ENCODE measurements around the gene ADAMTS17. TPM values are rescaled to one million over a fixed set of nuclear protein-coding genes. Genes with fewer than 3 reads are reported as not detected.

The ADAMTS17 gene
- total RNA-seq, 1 experiment from 2014 or later = 1.6 TPM

DNA sequence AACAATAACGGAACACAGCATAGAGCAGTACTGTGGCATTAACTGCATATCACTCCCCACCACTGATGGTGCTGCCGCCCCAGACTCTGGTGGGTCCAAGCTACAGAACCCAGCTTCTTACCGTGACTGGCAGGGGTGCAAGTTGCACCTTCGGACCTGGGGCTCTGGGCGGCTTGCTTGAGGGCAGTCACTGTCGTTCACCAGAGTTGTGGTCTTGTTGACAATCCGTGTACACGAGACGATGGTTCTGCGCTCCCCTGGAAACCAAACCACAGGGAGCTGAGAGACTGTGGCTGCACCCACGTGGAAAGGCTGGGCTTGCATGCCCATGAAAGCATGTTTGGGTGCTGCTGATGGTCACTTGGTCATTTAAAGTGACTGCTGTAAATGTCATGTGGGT lies 293.0 kb downstream of the ADAMTS17 start:
- Histone ChIP-seq H3K27ac (ENCODE audit: low read length) (no peak overlapping the region), H3K9me3 (ENCODE audit: control insufficient read depth, insufficient read depth, low read depth, low read length) (no peaks in the 10 kb centered on the region), H3K36me3 (ENCODE audit: control insufficient read depth, insufficient read depth, low read length) (no peaks in the 10 kb centered on the region), H3K4me3 (ENCODE audit: low read depth in 2 of 2, low read length in 2 of 2) (no peak overlapping the region), H3K27me3 (ENCODE audit: control insufficient read depth, insufficient read depth, low read length) (no peaks in the 10 kb centered on the region; the same call in 1 of the 2 replicates), H3K4me1 (ENCODE audit: control insufficient read depth, insufficient read depth, low read length) (peaks cover 4% of the 10 kb centered on the region; the same call in 1 of the 2 replicates)
- in situ Hi-C loops (cut with HindIII; ENCODE audit: low pct_unique_long_range_greater_than_20kb, low sequenced_read_pairs) (no loop called here), intact Hi-C loops (cut with micrococcal nuclease; ENCODE audit: unreplicated experiment) (no loop called here)
- POLR2A ChIA-PET = no interaction called here
- ATAC-seq = no peak
- TF ChIP-seq, protein P1, sequence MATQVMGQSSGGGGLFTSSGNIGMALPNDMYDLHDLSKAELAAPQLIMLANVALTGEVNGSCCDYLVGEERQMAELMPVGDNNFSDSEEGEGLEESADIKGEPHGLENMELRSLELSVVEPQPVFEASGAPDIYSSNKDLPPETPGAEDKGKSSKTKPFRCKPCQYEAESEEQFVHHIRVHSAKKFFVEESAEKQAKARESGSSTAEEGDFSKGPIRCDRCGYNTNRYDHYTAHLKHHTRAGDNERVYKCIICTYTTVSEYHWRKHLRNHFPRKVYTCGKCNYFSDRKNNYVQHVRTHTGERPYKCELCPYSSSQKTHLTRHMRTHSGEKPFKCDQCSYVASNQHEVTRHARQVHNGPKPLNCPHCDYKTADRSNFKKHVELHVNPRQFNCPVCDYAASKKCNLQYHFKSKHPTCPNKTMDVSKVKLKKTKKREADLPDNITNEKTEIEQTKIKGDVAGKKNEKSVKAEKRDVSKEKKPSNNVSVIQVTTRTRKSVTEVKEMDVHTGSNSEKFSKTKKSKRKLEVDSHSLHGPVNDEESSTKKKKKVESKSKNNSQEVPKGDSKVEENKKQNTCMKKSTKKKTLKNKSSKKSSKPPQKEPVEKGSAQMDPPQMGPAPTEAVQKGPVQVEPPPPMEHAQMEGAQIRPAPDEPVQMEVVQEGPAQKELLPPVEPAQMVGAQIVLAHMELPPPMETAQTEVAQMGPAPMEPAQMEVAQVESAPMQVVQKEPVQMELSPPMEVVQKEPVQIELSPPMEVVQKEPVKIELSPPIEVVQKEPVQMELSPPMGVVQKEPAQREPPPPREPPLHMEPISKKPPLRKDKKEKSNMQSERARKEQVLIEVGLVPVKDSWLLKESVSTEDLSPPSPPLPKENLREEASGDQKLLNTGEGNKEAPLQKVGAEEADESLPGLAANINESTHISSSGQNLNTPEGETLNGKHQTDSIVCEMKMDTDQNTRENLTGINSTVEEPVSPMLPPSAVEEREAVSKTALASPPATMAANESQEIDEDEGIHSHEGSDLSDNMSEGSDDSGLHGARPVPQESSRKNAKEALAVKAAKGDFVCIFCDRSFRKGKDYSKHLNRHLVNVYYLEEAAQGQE (IDR thresholded peaks at IDR 0.05; ENCODE audit: insufficient read depth in 1 of 2, low read depth in 2 of 2, low read length in 1 of 2) = no peak
- no peak for TF ChIP-seq SIN3A (IDR thresholded peaks at IDR 0.05; ENCODE audit: borderline replicate concordance, insufficient read depth, low read depth, low read length)
- BruUV-seq (replicated peaks) = no TSS peak
- CTCF ChIA-PET = no interaction called here
- no peak for DNase-seq (ENCODE audit: low read depth, low spot score)

DNA sequence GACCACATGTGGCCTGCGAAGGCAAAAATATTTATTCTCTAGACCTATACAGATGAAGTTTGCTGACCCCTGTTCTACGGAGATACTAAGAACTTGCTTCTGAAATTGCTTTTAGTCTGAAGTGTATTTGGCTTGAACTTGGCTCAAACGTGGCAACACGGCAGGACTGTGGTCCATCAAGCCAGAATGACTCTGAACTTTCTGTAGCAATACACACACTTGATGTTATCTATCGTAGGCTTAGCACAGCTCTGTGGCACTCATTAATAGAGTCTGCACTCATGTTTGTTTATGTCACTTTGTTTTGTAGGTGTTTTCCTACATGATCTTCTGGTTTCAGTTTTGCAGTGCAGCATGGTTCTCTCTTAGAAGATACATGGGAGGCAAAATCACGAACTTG lies 298.1 kb downstream of the ADAMTS17 start:
- CTCF ChIA-PET = no interaction called here
- intact Hi-C loops (cut with micrococcal nuclease; ENCODE audit: unreplicated experiment) (no loop called here), in situ Hi-C loops (cut with HindIII; ENCODE audit: low pct_unique_long_range_greater_than_20kb, low sequenced_read_pairs) (no loop called here)
- Histone ChIP-seq H3K27me3 (ENCODE audit: control insufficient read depth, insufficient read depth, low read length) (no peaks in the 10 kb centered on the region), H3K4me1 (ENCODE audit: control insufficient read depth, insufficient read depth, low read length) (peaks cover 18% of the 10 kb centered on the region), H3K36me3 (ENCODE audit: control insufficient read depth, insufficient read depth, low read length) (no peaks in the 10 kb centered on the region), H3K4me3 (ENCODE audit: low read depth in 2 of 2, low read length in 2 of 2) (peak overlapping the region in 1 of 2 experiments; percentile 19; a peak in 3 of 4 replicates), H3K9me3 (ENCODE audit: control insufficient read depth, insufficient read depth, low read depth, low read length) (no peaks in the 10 kb centered on the region), H3K27ac (ENCODE audit: low read length) (peak overlapping the region; percentile 20)
- BruUV-seq (replicated peaks) = no TSS peak
- peak; percentile 81 for ATAC-seq
- TF ChIP-seq TCF7L2 (IDR thresholded peaks at IDR 0.05; ENCODE audit: low read depth, low read length) (no peak; the same call in 1 of the 2 replicates), POLR2AphosphoS5 (IDR thresholded peaks at IDR 0.05; ENCODE audit: low read depth, low read length) (no peak), SIN3A (IDR thresholded peaks at IDR 0.05; ENCODE audit: borderline replicate concordance, insufficient read depth, low read depth, low read length) (no peak)
- TF ChIP-seq, protein P2, sequence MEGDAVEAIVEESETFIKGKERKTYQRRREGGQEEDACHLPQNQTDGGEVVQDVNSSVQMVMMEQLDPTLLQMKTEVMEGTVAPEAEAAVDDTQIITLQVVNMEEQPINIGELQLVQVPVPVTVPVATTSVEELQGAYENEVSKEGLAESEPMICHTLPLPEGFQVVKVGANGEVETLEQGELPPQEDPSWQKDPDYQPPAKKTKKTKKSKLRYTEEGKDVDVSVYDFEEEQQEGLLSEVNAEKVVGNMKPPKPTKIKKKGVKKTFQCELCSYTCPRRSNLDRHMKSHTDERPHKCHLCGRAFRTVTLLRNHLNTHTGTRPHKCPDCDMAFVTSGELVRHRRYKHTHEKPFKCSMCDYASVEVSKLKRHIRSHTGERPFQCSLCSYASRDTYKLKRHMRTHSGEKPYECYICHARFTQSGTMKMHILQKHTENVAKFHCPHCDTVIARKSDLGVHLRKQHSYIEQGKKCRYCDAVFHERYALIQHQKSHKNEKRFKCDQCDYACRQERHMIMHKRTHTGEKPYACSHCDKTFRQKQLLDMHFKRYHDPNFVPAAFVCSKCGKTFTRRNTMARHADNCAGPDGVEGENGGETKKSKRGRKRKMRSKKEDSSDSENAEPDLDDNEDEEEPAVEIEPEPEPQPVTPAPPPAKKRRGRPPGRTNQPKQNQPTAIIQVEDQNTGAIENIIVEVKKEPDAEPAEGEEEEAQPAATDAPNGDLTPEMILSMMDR (IDR thresholded peaks at IDR 0.05) = no peak
- TF ChIP-seq, protein P1 (IDR thresholded peaks at IDR 0.05; ENCODE audit: insufficient read depth in 1 of 2, low read depth in 2 of 2, low read length in 1 of 2) = no peak
- peak; percentile 1 for DNase-seq (ENCODE audit: low read depth, low spot score)
- POLR2A ChIA-PET = no interaction called here
